T-helper 2 cell treated with Interferon-gamma antibody and Interleukin-4, amounts not matched to agents 100 ng/mL and 5 ng/mL, for 36 hours (primary cell): ENCODE measurements around the gene AMMECR1L. TPM values are rescaled to one million over a fixed set of nuclear protein-coding genes. Genes with fewer than 3 reads are reported as not detected.
"Not testable (repeated sequence)": the region's sequence is repeated elsewhere in the genome, so short reads cannot be mapped to it uniquely, and the experiment has no call there.

Source experiments
- intact Hi-C: fragments of 100-400 bp; cut with micrococcal nuclease; formaldehyde crosslinking; loops from one replicate; pipeline ENCODE4 v1.15.1; 2023
- total RNA-seq: library from RNA; stranded (reverse); gene quantifications from 2 replicates; pipeline ENCODE4 v1.2.3, GENCODE V29; 2022

The AMMECR1L gene
- total RNA-seq, 1 donor from 2014 or later, result 16.4 TPM

DNA sequence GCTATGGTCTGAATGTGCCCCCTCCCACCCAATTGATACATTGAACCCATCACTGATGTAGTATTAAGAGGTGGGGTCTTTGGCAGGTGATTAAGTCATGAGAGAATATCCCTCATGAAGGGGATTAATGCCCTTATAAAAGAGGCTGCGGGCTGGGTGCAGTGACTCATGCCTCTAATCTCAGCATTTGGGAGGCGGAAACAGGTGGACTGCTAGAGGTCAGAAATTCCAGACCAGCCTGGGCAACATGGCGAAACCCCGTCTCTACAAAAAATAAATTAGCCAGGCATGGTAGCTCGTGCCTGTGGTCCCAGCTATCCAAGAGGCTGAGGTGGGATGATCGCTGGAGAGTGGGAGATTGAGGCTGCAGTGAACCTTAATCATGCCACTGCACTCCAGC lies 42.1 kb downstream of the AMMECR1L start:
- intact Hi-C loops, result no loop called here

DNA sequence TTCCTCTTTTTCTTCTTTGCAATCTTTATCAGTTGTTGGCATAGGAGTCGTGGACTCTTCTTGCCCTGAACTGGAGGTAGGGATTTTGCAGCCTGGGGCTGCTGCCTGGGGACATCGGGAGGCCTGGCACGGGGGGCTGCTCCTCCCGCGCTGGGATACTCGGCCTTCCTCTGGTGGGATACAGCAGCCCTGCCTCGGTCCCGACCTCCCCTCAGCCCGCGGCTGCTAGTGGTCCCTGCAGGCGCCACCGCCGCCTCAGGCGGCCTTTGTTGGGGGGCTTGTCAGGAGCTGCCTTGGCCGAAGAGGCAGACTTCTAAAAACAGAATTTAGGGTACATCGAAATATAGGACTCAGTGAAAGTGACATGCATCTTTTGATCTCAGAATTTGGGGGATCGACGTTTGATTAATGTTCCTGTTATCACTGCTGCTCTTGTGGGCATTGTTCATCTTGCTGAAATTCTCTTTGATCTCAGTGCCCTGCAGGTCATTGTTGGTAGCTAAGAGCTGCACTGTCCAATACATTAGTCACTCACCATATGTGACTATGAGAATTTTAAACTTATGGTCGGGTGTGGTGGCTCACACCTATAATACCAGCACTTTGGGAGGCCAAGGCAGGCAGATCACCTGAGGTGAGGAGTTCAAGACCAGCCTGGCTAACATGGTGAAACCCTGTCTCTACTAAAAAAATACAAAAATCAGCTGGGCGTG lies 44.1 kb downstream of the AMMECR1L start:
- intact Hi-C loops, result no loop called here

DNA sequence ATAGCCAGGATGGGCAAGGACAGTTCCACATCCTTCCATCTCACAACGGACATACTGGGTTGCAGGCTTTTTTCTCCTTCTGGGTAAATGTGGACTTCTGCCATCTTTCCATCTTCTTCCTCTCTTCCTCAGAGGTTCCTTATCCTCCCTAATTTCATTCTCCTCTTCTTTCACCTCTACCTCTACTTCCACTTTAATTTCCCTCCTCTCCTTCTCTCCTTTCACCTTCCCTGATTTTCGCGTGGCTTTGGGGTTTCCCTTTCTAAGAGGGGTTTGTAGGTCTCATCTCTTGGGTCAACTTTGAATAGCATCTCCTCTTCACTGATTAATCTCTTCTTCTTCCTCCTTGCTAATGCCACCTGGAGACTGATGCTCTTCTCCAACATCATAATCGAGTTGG lies 44.9 kb downstream of the AMMECR1L start:
- intact Hi-C loops, result no loop called here

DNA sequence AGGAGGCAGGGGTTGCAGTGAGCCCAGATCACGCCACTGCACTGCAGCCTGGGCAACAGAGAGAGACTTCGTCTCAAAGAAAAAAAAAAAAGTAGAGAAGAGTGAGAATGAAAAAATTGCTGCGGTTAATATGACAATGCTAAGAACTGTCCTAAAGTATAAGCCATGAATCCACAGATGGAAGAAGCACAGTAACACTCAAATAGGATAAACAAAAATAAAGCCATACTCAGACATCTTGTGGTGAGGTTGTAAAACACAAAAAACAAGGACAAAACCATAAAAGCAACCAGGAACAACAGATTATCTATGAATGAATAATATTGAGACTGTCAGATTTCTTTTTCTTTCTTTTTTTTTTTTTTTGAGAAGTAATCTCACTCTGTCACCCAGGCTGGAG lies 50.8 kb downstream of the AMMECR1L start:
- intact Hi-C loops, result no loop called here

DNA sequence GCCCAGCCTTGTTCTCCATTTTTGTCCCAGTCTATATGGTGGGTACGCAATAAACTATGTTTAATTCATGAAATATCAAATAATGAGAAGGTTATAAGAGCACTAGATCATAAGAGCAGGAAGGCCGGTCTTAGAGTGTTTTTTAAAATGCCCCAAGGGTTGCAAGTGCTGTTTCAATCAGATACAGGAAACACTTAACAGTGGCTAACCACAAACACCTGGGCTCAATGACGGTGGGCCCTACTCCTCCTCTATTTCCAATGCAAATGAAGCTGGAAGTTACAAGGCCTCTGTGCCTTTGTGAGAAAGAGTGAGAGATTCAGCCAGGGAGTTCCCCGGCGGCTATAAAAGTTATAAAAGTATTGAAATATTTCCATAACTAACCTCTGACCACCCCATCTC lies 55.9 kb downstream of the AMMECR1L start:
- intact Hi-C loops, result loop anchor here (1.0 to 2.0 kb wide), 2 partner anchors 19 to 27 kb away; partner anchors contain the start of gene WDR33

DNA sequence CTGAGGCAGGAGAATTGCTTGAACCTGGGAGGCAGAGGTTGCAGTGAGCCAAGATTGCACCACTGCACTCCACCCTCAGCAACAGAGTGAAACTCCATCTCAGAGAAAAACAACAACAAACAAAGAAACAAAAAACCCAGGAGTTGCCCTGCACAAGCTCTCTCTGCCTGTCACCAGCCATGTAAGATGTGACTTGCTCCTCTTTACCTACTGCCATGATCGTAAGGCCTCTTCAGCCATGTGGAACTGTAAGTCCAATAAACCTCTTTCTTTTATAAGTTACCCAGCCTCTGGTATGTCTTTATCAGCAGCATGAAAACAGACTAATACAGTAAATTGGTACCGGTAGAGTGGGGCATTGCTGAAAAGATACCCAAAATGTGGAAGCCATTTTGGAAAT lies 59.0 kb downstream of the AMMECR1L start:
- intact Hi-C loops, result not testable (repeated sequence)

DNA sequence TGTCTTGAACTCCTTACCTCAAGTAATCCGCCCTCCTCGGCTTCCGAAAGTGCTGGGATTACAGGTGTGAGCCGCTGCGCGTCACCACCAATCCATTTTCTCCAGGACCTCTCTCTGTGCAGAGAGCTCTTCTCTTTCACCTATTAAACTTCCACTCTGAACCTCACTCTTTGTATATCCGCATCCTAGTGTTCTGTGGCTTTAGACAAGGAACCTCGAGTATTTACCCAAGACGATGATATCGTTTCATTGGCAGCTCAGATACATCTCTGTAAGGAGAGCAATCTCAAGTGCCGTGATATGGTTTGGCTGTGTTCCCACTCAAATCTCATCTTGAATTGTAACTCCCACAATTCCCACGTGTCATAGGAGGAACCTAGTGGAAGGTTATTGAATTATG lies 59.7 kb downstream of the AMMECR1L start:
- intact Hi-C loops, result no loop called here

DNA sequence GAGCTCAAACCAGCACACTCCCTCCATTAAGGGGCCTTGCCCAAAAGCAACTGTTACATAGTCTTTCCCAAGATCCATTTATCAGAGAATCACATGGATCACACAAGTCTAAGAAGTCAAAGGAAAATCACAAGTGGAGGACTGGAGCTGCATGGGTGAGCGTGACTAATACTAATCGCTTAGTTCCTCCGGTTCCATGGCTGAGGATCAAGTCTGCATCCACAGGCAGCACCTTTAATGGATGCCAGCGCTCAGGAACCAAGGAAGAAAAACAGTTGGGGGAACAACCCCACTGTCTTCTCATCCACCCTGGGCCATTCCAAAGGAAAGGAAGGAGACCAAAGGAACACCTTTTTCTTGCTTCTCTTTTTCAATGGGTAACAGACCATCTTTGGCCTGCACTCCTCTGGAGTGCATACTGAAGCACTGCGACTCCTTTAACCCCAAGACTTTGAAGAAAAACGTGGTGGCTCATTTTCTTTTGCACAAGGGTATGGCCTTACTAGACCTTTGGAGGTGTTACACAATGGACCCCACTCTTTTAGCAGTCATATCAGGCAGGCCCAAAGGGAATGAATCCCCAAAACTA lies 65.6 kb downstream of the AMMECR1L start:
- intact Hi-C loops, result no loop called here

DNA sequence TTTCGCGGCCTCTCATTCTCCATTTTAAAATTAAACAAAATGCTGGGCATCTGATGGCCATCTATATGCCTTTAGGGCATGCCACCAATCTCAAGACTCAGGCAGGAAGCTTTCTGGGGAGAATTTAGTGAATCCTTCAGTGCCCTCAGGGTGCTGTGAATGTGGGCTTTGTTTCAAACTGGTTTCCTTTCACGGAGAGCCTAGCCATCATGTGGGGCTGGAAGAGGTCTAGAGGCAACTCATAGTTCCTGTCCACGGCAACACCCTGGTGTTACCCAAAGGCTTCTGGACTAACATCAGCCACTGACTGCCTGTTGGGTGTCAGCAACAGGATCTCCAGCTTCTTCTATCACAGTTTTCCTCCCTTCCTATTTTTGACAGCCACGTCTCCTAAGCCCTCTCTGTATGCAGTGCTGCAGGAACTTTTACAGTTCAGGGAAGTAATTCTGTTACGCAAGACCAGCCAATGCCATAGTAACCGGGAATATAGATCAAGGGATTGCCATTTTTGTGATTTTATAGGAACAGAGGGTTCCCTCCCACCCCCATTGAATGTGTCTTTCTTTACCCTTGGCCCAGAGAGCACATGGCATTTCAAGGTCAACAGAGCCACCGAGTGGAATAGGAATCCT lies 66.8 kb downstream of the AMMECR1L start:
- intact Hi-C loops, result loop anchor here (10.0 kb wide), 1 partner anchor 434 kb away; the partner anchor contains the start of gene MAP3K2

DNA sequence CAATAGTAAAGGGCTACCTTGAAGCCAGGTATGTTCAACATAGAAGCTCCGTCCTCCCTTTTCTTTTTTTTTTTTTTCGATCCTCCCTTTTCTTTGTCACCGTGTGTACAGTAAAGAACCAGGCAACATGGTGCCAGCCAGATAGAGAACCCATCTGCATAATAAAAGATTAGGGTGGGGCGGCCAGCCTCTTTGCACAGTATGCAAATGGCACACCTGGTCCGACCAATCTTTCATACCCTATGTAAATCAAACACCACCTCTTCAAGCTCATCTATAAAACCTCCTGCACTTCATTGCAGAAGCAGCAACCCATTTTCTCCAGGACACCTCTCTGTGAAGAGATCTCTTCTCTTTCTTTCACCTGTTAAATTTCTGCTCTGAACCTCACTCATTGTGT lies 67.5 kb downstream of the AMMECR1L start:
- intact Hi-C loops, result loop anchor here (10.0 kb wide), 1 partner anchor 433 kb away; the partner anchor contains the start of gene MAP3K2

DNA sequence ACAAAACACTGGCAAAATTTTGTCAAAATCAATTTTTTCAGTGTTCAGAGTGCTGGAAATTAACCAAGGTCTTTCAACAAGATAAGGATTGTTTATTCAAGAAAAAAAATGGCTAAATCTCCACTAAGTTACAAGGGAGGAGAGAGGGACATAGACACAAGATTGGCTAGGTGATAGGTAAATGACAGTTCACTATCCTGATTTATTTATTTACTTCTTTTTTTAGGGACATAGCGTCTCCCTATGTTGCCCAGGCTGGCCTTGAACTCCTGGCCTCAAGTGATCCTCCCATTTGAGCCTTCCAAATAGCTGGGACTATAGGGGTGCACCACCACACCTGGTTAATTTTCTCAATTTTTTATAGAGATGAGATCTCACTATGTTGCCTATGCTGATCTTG lies 71.1 kb downstream of the AMMECR1L start:
- intact Hi-C loops, result loop anchor here (10.0 kb wide), 1 partner anchor 430 kb away; the partner anchor contains the start of gene MAP3K2

DNA sequence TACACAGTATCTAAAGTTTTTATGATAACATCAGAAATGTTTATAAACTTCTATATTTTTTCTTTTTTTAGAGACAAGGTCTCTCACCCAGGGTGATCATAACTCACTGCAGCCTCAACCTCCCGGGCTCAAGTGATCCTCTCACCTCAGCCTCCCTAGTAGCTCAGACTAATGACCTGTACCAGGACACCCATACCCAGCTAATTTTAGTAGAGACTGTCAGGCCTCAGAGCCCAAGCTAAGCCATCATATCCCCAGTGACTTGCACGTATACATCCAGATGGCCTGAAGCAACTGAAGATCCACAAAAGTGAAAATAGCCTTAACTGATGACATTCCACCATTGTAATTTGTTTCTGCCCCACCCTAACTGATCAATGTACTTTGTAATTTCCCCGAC lies 73.3 kb downstream of the AMMECR1L start:
- intact Hi-C loops, result loop anchor here (10.0 kb wide), 1 partner anchor 428 kb away; the partner anchor contains the start of gene MAP3K2

Other genes with a start within 250 kb of the AMMECR1L start
- gene GPR17, start 239.8 kb downstream of the AMMECR1L start, total RNA-seq, result not detected in 2 replicates
- 23.1 and 24.2 TPM in 2 replicates for gene LIMS2, start 210.4 kb downstream of the AMMECR1L start, total RNA-seq
- gene SFT2D3, start 184.5 kb downstream of the AMMECR1L start, total RNA-seq, result 4.4 and 4.7 TPM in 2 replicates
- gene WDR33, start 74.8 kb downstream of the AMMECR1L start, total RNA-seq, result 69.8 and 78.3 TPM in 2 replicates
- gene POLR2D, start 27.8 kb downstream of the AMMECR1L start, total RNA-seq, result 48.7 and 53.1 TPM in 2 replicates
- gene SAP130, start 142.1 kb upstream of the AMMECR1L start, total RNA-seq, result 31.9 and 36.6 TPM in 2 replicates
- 78.9 and 84.4 TPM in 2 replicates for gene UGGT1, start 205.2 kb upstream of the AMMECR1L start, total RNA-seq